ENCODE data around the gene NSL1. TPM values are rescaled to one million over a fixed set of nuclear protein-coding genes. Genes with fewer than 3 reads are reported as not detected.

NSL1 gene
- polyA plus RNA-seq, 3 donors: 16.8 to 80.3 (median 62.3) TPM

GRCh38 chr1:212699625-212700222 lies 91.9 kb downstream of the NSL1 start, which contains the start of gene BATF3:
Gene BATF3 (minus strand): TSS chr1:212699840. CDS start chr1:212699762, 78 bp downstream.
- Mint-ChIP-seq H3K9me3 (peaks cover 0 to 5% (median 0%) of the 10 kb centered on the region in 7 donors), H3K27me3 (ENCODE audit: low read depth in 3 of 3) (peaks cover 36 to 69% (median 55%) of the 10 kb centered on the region in 3 donors), H3K4me3 (peak within 1 kb of the TSS; percentile 92), H3K27ac (peak within 1 kb of the TSS in 6 of 7 donors; percentile 39 to 90 (median 81)), H3K36me3 (peaks cover 10 to 20% of the 10 kb centered on the region in 2 donors), H3K4me1 (peaks cover 37% of the 10 kb centered on the region)
- peak within 1 kb of the TSS; percentile 45 to 74 (median 54) for H3K4me3 ChIP-seq (replicated peaks in 1 of 3; ENCODE audit: low read depth in 2 of 3, low read length in 3 of 3)
- peaks cover 29 to 31% of the 10 kb centered on the region in 2 donors for H3K4me1 ChIP-seq (ENCODE audit: control insufficient read depth in 1 of 2, insufficient read depth in 2 of 2, low read length in 2 of 2)
- H3K27ac ChIP-seq (ENCODE audit: low read depth in 1 of 2, low read length in 2 of 2): no peak within 1 kb of the TSS
- H3K79me2 ChIP-seq (ENCODE audit: insufficient read depth, low read length): no peaks in the 10 kb centered on the region
- H3K9ac ChIP-seq (ENCODE audit: insufficient read depth, low read length, poor library complexity, severe bottlenecking): peak within 1 kb of the TSS; percentile 50
- peak within 1 kb of the TSS; percentile 75 for H3K4me2 ChIP-seq (replicated peaks; ENCODE audit: extremely low read depth, low read length, poor library complexity, severe bottlenecking)
- no peaks in the 10 kb centered on the region for H3K36me3 ChIP-seq (replicated peaks in 1 of 2; ENCODE audit: control insufficient read depth in 1 of 2, insufficient read depth in 2 of 2, low read length in 2 of 2)
- H4K20me1 ChIP-seq (ENCODE audit: insufficient read depth, low read length): no peaks in the 10 kb centered on the region
- H2AFZ ChIP-seq (ENCODE audit: insufficient read depth, low read depth, low read length, poor library complexity, severe bottlenecking): peak within 1 kb of the TSS; percentile 87
- peak in 2 of 3 donors; percentile 32 to 75 for DNase-seq
- TF ChIP-seq, protein P1, sequence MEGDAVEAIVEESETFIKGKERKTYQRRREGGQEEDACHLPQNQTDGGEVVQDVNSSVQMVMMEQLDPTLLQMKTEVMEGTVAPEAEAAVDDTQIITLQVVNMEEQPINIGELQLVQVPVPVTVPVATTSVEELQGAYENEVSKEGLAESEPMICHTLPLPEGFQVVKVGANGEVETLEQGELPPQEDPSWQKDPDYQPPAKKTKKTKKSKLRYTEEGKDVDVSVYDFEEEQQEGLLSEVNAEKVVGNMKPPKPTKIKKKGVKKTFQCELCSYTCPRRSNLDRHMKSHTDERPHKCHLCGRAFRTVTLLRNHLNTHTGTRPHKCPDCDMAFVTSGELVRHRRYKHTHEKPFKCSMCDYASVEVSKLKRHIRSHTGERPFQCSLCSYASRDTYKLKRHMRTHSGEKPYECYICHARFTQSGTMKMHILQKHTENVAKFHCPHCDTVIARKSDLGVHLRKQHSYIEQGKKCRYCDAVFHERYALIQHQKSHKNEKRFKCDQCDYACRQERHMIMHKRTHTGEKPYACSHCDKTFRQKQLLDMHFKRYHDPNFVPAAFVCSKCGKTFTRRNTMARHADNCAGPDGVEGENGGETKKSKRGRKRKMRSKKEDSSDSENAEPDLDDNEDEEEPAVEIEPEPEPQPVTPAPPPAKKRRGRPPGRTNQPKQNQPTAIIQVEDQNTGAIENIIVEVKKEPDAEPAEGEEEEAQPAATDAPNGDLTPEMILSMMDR (IDR thresholded peaks at IDR 0.05): peak; percentile 47
- under 1% methylated on average over 70 of the region's 79 CpGs for WGBS (ENCODE audit: insufficient coverage)
- H3K27me3 ChIP-seq (ENCODE audit: control insufficient read depth in 2 of 2, insufficient read depth in 2 of 2, low read length in 2 of 2): peaks cover 20 to 51% of the 10 kb centered on the region in 2 donors
- intact Hi-C loops (cut with micrococcal nuclease): loop anchor here in 1 of 2 donors (5.0 kb wide), 1 partner anchor 32 kb away; no protein-coding TSS in a partner anchor
- H3K9me3 ChIP-seq (replicated peaks in 1 of 2; ENCODE audit: control insufficient read depth in 1 of 2, insufficient read depth in 1 of 2, low read length in 2 of 2): no peaks in the 10 kb centered on the region

GRCh38 chr1:212699104-212699624 lies 92.4 kb downstream of the NSL1 start:
- H3K4me1 ChIP-seq (ENCODE audit: control insufficient read depth in 1 of 2, insufficient read depth in 2 of 2, low read length in 2 of 2): peaks cover 29 to 31% of the 10 kb centered on the region in 2 donors
- H3K4me3 ChIP-seq (replicated peaks in 1 of 3; ENCODE audit: low read depth in 2 of 3, low read length in 3 of 3): peak overlapping the region; percentile 45 to 74 (median 54)
- H3K79me2 ChIP-seq (ENCODE audit: insufficient read depth, low read length): no peaks in the 10 kb centered on the region
- peak; percentile 48 to 53 (median 48) for DNase-seq
- H3K27me3 ChIP-seq (ENCODE audit: control insufficient read depth in 2 of 2, insufficient read depth in 2 of 2, low read length in 2 of 2): peaks cover 20 to 51% of the 10 kb centered on the region in 2 donors
- H3K27me3 Mint-ChIP-seq (ENCODE audit: low read depth in 3 of 3): peaks cover 40 to 69% (median 57%) of the 10 kb centered on the region in 3 donors
- H3K9ac ChIP-seq (ENCODE audit: insufficient read depth, low read length, poor library complexity, severe bottlenecking): peak overlapping the region; percentile 34
- WGBS (ENCODE audit: insufficient coverage): 0% methylated on average over 34 of the region's 42 CpGs
- peak overlapping the region in 5 of 7 donors; percentile 66 to 90 (median 86) for H3K27ac Mint-ChIP-seq
- peaks cover 0 to 5% (median 0%) of the 10 kb centered on the region in 7 donors for H3K9me3 Mint-ChIP-seq
- intact Hi-C loops (cut with micrococcal nuclease): no loop called here
- TF ChIP-seq, protein P1 (IDR thresholded peaks at IDR 0.05): peak; percentile 83
- peaks cover 10 to 21% of the 10 kb centered on the region in 2 donors for H3K36me3 Mint-ChIP-seq
- peak overlapping the region; percentile 75 for H3K4me2 ChIP-seq (replicated peaks; ENCODE audit: extremely low read depth, low read length, poor library complexity, severe bottlenecking)
- peak overlapping the region; percentile 87 for H2AFZ ChIP-seq (ENCODE audit: insufficient read depth, low read depth, low read length, poor library complexity, severe bottlenecking)
- H3K4me3 Mint-ChIP-seq: peak overlapping the region; percentile 92
- no peaks in the 10 kb centered on the region for H3K9me3 ChIP-seq (replicated peaks in 1 of 2; ENCODE audit: control insufficient read depth in 1 of 2, insufficient read depth in 1 of 2, low read length in 2 of 2)
- no peaks in the 10 kb centered on the region for H4K20me1 ChIP-seq (ENCODE audit: insufficient read depth, low read length)
- no peaks in the 10 kb centered on the region for H3K36me3 ChIP-seq (replicated peaks in 1 of 2; ENCODE audit: control insufficient read depth in 1 of 2, insufficient read depth in 2 of 2, low read length in 2 of 2)
- H3K27ac ChIP-seq (ENCODE audit: low read depth in 1 of 2, low read length in 2 of 2): no peak overlapping the region
- H3K4me1 Mint-ChIP-seq: peaks cover 37% of the 10 kb centered on the region
